GM13977 (cell line): ENCODE measurements around the gene PGR.

Experiments used
- DNase-seq: peaks from one replicate; pipeline ENCODE4 v3.0.0; 2012; ENCODE audit warnings: low spot score
- CTCF ChIP-seq: IDR thresholded peaks from 2 replicates; pipeline ENCODE4 v1.5.1; 2012; ENCODE audit warnings: mild to moderate bottlenecking, control low read depth; ENCODE audit not compliant: insufficient read depth; ENCODE audit errors: extremely low read depth, missing control alignments
- in situ Hi-C: fragments of 300-500 bp; cut with MboI; formaldehyde crosslinking; loops from one replicate; pipeline ENCODE4 v1.12.0; 2022; ENCODE audit warnings: low sequenced_read_pairs, low pct_unique_long_range_greater_than_20kb, mixed read lengths, inconsistent platforms; ENCODE audit not compliant: unreplicated experiment

PGR gene

DNA sequence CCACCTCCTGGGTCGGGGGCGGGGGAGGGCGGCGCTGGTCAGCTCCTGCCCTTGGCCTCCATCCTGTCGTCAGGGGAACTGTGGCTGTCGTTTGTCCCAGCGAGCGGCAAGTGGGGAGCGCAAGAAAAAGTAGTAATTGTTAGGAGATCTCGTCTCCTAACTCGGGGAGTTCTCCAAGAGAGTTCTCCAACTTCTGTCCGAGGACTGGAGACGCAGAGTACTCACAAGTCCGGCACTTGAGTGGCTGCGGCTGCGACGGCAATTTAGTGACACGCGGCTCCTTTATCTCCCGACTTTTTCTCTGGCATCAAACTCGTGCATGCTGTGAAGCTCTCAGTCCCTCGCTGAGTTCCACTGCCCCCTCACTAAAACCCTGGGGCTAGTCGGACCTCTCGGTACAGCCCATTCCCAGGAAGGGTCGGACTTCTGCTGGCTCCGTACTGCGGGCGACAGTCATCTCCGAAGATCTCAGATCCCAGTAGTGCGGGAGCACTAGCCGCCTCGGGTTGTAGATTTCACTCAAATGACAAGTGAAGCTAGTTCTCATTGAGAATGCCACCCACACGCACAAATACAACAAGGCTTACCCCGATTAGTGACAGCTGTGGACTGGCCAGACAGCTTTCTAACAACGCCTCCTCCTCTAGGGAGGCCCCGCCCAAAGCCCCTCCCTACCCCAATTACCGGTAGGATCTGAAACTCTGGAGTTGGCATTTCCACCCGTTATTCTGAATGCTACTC lies at the start of gene PGR:
Gene PGR (minus strand): TSS at position 611 of the 741 bp plus-strand sequence. CDS start 743 bp downstream, outside the sequence.
- no peak for TF ChIP-seq CTCF
- peak; percentile 17 for DNase-seq
- in situ Hi-C loops, result no loop called here

GRCh38 chr11:101176381-101176780 lies 46.8 kb upstream of the PGR start:
- no peak for TF ChIP-seq CTCF
- DNase-seq, result no peak
- in situ Hi-C loops, result no loop called here

DNA sequence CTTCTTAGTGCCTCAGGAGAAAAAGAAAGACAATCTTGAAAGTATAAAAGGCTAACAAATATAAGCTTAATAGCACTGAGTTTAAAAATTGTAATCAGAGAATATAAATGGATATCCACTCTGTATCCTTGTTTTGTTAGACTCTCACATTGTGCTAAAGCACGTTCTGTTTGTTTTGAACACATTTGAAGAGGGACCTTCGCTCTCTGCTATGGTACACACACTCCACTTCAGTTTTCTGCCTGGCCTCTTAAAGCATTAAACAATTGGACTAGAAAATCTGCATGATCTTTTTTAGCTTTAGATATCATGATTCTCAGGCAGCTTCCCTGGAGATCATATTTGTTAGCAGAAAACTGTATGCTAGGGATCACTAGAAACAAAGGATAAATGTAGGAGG lies 40.3 kb upstream of the PGR start:
- no peak for TF ChIP-seq CTCF
- in situ Hi-C loops, result no loop called here
- DNase-seq, result no peak

DNA sequence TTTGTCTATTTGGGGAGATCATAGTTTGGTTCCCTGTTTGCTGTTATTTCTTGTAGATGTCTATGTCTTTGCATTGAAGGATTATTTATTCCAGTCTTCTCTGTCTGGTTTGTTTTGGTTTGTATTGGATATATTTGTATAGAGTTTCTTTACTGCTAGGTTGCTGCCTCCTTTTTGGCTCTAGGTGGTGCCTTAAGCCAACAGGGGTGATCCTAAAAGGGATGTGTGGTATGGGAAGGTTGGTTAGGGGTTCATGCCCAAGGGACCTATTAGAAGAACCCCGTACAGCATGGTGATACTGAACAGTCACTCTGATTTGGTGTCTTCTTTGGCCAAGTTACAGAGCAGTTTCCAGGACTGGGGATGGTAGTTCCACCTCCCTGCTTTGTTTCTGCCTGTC lies 36.4 kb upstream of the PGR start:
- DNase-seq, result no peak
- in situ Hi-C loops, result no loop called here
- TF ChIP-seq CTCF, result no peak

- DNase-seq, result no peak
- no peak for TF ChIP-seq CTCF
- in situ Hi-C loops, result no loop called here
Observed at GRCh38 chr11:101158119-101158518, 28.5 kb upstream of the PGR start.

- in situ Hi-C loops, result no loop called here
- DNase-seq, result no peak
- TF ChIP-seq CTCF, result no peak
Observed at GRCh38 chr11:101138245-101138930, 8.8 kb upstream of the PGR start.
